ENCODE data around the gene FUOM. TPM values are rescaled to one million over a fixed set of nuclear protein-coding genes. Genes with fewer than 3 reads are reported as not detected.

Gene FUOM
- total and polyA plus RNA-seq, 7 donors = 3.0 to 9.1 (median 5.4) TPM

GRCh38 chr10:133394064-133394663 is 36.3 kb upstream of the FUOM start, which contains the start of gene MTG1:
Gene MTG1 (plus strand): TSS chr10:133394157. CDS start chr10:133394221, 64 bp downstream.
- peak within 1 kb of the TSS; percentile 89 for H3K27ac ChIP-seq
- H3K27me3 ChIP-seq (ENCODE audit: insufficient read depth in 3 of 3, low read length in 2 of 3) = no peaks in the 10 kb centered on the region
- DNase-seq (peak; percentile 96 to 98), ATAC-seq (peak; percentile 97 to 98 (median 98))
- H3K36me3 ChIP-seq (ENCODE audit: insufficient read depth in 1 of 2, low read depth in 1 of 2) = peaks cover 1 to 40% of the 10 kb centered on the region in 2 donors
- peaks cover 8% of the 10 kb centered on the region for H3K4me1 ChIP-seq
- H3K9me3 ChIP-seq = no peaks in the 10 kb centered on the region
- intact Hi-C loops (cut with DNase I) = loop anchor here in 1 of 2 donors (10.0 kb wide), 1 partner anchor 69 kb away; no protein-coding TSS in a partner anchor
- peak within 1 kb of the TSS; percentile 78 for H3K4me3 ChIP-seq
- peak; percentile 21 for TF ChIP-seq CTCF (IDR thresholded peaks at IDR 0.05)
- 1% methylated on average over 42 to 69 of the region's 69 CpGs for WGBS, 3 donors

GRCh38 chr10:133393401-133394063 is 35.7 kb upstream of the FUOM start:
- Histone ChIP-seq H3K9me3 (no peaks in the 10 kb centered on the region), H3K27ac (peak overlapping the region; percentile 89), H3K27me3 (ENCODE audit: insufficient read depth in 3 of 3, low read length in 2 of 3) (no peaks in the 10 kb centered on the region), H3K36me3 (ENCODE audit: insufficient read depth in 1 of 2, low read depth in 1 of 2) (peaks cover 0 to 33% of the 10 kb centered on the region in 2 donors), H3K4me1 (peaks cover 8% of the 10 kb centered on the region), H3K4me3 (peak overlapping the region; percentile 78)
- intact Hi-C loops (cut with DNase I) = loop anchor here in 1 of 2 donors (10.0 kb wide), 1 partner anchor 69 kb away; no protein-coding TSS in a partner anchor
- 32 to 34% (median 33%) methylated on average over 27 of the region's 27 CpGs for WGBS, 3 donors
- DNase-seq (no peak), ATAC-seq (no peak)
- TF ChIP-seq CTCF (IDR thresholded peaks at IDR 0.05) = no peak

DNA sequence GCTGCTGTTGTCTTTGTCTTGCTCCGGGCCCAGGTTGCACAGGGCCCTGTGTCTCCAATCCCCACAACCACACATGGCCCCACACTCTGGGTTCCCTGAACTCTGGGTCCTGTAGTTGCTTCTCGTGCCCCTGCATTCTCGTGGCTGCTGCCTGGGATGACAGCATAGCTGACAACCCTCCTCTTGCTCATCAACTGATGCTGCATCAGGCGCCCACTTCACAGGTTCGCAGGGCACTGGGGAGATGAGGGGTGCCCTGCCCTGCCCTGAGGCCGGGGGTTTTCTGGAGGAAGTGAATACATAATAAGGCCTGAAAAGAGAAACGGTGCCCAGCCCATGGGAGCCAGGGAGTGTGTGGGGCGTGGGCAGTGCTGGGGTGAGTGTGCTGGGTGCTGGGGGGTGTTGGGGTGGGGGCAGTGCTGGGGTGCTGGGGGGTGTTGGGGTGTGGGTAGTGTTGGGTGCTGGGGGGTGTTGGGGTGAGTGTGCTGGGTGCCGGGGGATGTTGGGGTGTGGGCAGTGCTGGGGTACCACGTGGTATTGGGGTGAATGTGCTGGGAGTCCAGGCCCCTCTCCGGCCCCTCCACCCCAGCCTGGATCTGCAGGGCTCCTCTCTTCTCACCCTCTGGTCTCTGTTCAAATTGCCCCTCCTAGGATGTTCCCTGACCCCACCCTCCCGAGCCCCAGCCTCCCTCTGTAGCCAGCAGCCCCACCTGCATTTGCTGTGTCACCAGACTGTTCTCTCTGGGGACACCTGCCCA is 34.1 kb upstream of the FUOM start:
- no peak for TF ChIP-seq CTCF (IDR thresholded peaks at IDR 0.05)
- no peaks in the 10 kb centered on the region for H3K27me3 ChIP-seq (ENCODE audit: insufficient read depth in 3 of 3, low read length in 2 of 3)
- no peak overlapping the region for H3K4me3 ChIP-seq
- DNase-seq (no peak), ATAC-seq (no peak)
- WGBS, 3 donors = 86 to 89% (median 88%) methylated on average over 9 to 12 of the region's 12 CpGs
- peaks cover 0 to 19% of the 10 kb centered on the region in 2 donors for H3K36me3 ChIP-seq (ENCODE audit: insufficient read depth in 1 of 2, low read depth in 1 of 2)
- intact Hi-C loops (cut with DNase I) = loop anchor here in 1 of 2 donors (10.0 kb wide), 1 partner anchor 67 kb away; no protein-coding TSS in a partner anchor
- H3K27ac ChIP-seq = no peak overlapping the region
- peaks cover 8% of the 10 kb centered on the region for H3K4me1 ChIP-seq
- H3K9me3 ChIP-seq = no peaks in the 10 kb centered on the region

GRCh38 chr10:133391249-133391635 is 33.4 kb upstream of the FUOM start:
- intact Hi-C loops (cut with DNase I) = loop anchor here in 1 of 2 donors (10.0 kb wide), 1 partner anchor 66 kb away; no protein-coding TSS in a partner anchor
- 92 to 93% (median 92%) methylated on average over 12 of the region's 12 CpGs for WGBS, 3 donors
- H3K27ac ChIP-seq = no peak overlapping the region
- H3K9me3 ChIP-seq = no peaks in the 10 kb centered on the region
- peaks cover 8% of the 10 kb centered on the region for H3K4me1 ChIP-seq
- peaks cover 0 to 12% of the 10 kb centered on the region in 2 donors for H3K36me3 ChIP-seq (ENCODE audit: insufficient read depth in 1 of 2, low read depth in 1 of 2)
- no peak overlapping the region for H3K4me3 ChIP-seq
- H3K27me3 ChIP-seq (ENCODE audit: insufficient read depth in 3 of 3, low read length in 2 of 3) = no peaks in the 10 kb centered on the region
- TF ChIP-seq CTCF (IDR thresholded peaks at IDR 0.05) = no peak
- ATAC-seq (no peak), DNase-seq (no peak)
